ENCODE results near the gene POLA1. TPM values are rescaled to one million over a fixed set of nuclear protein-coding genes. Genes with fewer than 3 reads are reported as not detected.

Gene POLA1
- total and polyA plus RNA-seq, 2 donors, result 3.5 to 21.1 TPM

- H3K4me1 ChIP-seq (ENCODE audit: control insufficient read depth in 2 of 2, insufficient read depth in 2 of 2, low read length in 2 of 2), result no peaks in the 10 kb centered on the region
- no peaks in the 10 kb centered on the region for H3K27me3 ChIP-seq (ENCODE audit: control insufficient read depth in 2 of 2, insufficient read depth in 1 of 2, low read length in 1 of 2)
- H3K36me3 ChIP-seq (ENCODE audit: control insufficient read depth in 2 of 2, insufficient read depth in 2 of 2, low read length in 1 of 2), result peaks cover 7 to 47% of the 10 kb centered on the region in 2 donors
- DNase-seq (ENCODE audit: low read depth in 6 of 9, low spot score in 9 of 9), result no peak
- H3K4me3 ChIP-seq (ENCODE audit: low read length in 2 of 2), result no peak overlapping the region
- WGBS, result 63% methylated on average over 3 of the region's 3 CpGs
- H3K27ac ChIP-seq (ENCODE audit: low read depth in 1 of 2, low read length in 1 of 2), result no peak overlapping the region
- no peaks in the 10 kb centered on the region for H3K9me3 ChIP-seq (ENCODE audit: control insufficient read depth in 2 of 2, insufficient read depth in 1 of 2, low read length in 1 of 2)
These were observed 26.3 kb downstream of the POLA1 start for GRCh38 chrX:24720036-24720435.

- Histone ChIP-seq H3K9me3 (ENCODE audit: control insufficient read depth in 2 of 2, insufficient read depth in 1 of 2, low read length in 1 of 2) (no peaks in the 10 kb centered on the region), H3K4me1 (ENCODE audit: control insufficient read depth in 2 of 2, insufficient read depth in 2 of 2, low read length in 2 of 2) (no peaks in the 10 kb centered on the region), H3K27ac (ENCODE audit: low read depth in 1 of 2, low read length in 1 of 2) (no peak overlapping the region), H3K36me3 (ENCODE audit: control insufficient read depth in 2 of 2, insufficient read depth in 2 of 2, low read length in 1 of 2) (peaks cover 0 to 27% of the 10 kb centered on the region in 2 donors), H3K4me3 (ENCODE audit: low read length in 2 of 2) (no peak overlapping the region), H3K27me3 (ENCODE audit: control insufficient read depth in 2 of 2, insufficient read depth in 1 of 2, low read length in 1 of 2) (no peaks in the 10 kb centered on the region)
- 96% methylated on average over 3 of the region's 3 CpGs for WGBS
- no peak for DNase-seq (ENCODE audit: low read depth in 6 of 9, low spot score in 9 of 9)
These were observed 34.8 kb downstream of the POLA1 start for GRCh38 chrX:24728530-24728929.

GRCh38 chrX:24732766-24733500 lies 39.2 kb downstream of the POLA1 start:
- Histone ChIP-seq H3K9me3 (ENCODE audit: control insufficient read depth in 2 of 2, insufficient read depth in 1 of 2, low read length in 1 of 2) (no peaks in the 10 kb centered on the region), H3K36me3 (ENCODE audit: control insufficient read depth in 2 of 2, insufficient read depth in 2 of 2, low read length in 1 of 2) (peaks cover 0 to 15% of the 10 kb centered on the region in 2 donors), H3K27ac (ENCODE audit: low read depth in 1 of 2, low read length in 1 of 2) (no peak overlapping the region), H3K27me3 (ENCODE audit: control insufficient read depth in 2 of 2, insufficient read depth in 1 of 2, low read length in 1 of 2) (no peaks in the 10 kb centered on the region), H3K4me3 (ENCODE audit: low read length in 2 of 2) (no peak overlapping the region), H3K4me1 (ENCODE audit: control insufficient read depth in 2 of 2, insufficient read depth in 2 of 2, low read length in 2 of 2) (no peaks in the 10 kb centered on the region)
- DNase-seq (ENCODE audit: low read depth in 6 of 9, low spot score in 9 of 9), result peak in 1 of 9 donors; percentile 1
- WGBS, result 96% methylated on average over 6 of the region's 6 CpGs

GRCh38 chrX:24741330-24741729 lies 47.6 kb downstream of the POLA1 start:
- no peak for DNase-seq (ENCODE audit: low read depth in 6 of 9, low spot score in 9 of 9)
- H3K9me3 ChIP-seq (ENCODE audit: control insufficient read depth in 2 of 2, insufficient read depth in 1 of 2, low read length in 1 of 2), result no peaks in the 10 kb centered on the region
- H3K4me1 ChIP-seq (ENCODE audit: control insufficient read depth in 2 of 2, insufficient read depth in 2 of 2, low read length in 2 of 2), result no peaks in the 10 kb centered on the region
- 96% methylated on average over 3 of the region's 3 CpGs for WGBS
- H3K4me3 ChIP-seq (ENCODE audit: low read length in 2 of 2), result no peak overlapping the region
- no peaks in the 10 kb centered on the region for H3K27me3 ChIP-seq (ENCODE audit: control insufficient read depth in 2 of 2, insufficient read depth in 1 of 2, low read length in 1 of 2)
- peaks cover 0 to 5% of the 10 kb centered on the region in 2 donors for H3K36me3 ChIP-seq (ENCODE audit: control insufficient read depth in 2 of 2, insufficient read depth in 2 of 2, low read length in 1 of 2)
- H3K27ac ChIP-seq (ENCODE audit: low read depth in 1 of 2, low read length in 1 of 2), result no peak overlapping the region

- WGBS, result 93% methylated on average over 3 of the region's 3 CpGs
- H3K36me3 ChIP-seq (ENCODE audit: control insufficient read depth in 2 of 2, insufficient read depth in 2 of 2, low read length in 1 of 2), result peaks cover 3 to 14% of the 10 kb centered on the region in 2 donors
- no peak overlapping the region for H3K4me3 ChIP-seq (ENCODE audit: low read length in 2 of 2)
- no peaks in the 10 kb centered on the region for H3K4me1 ChIP-seq (ENCODE audit: control insufficient read depth in 2 of 2, insufficient read depth in 2 of 2, low read length in 2 of 2)
- no peaks in the 10 kb centered on the region for H3K27me3 ChIP-seq (ENCODE audit: control insufficient read depth in 2 of 2, insufficient read depth in 1 of 2, low read length in 1 of 2)
- DNase-seq (ENCODE audit: low read depth in 6 of 9, low spot score in 9 of 9), result no peak
- H3K27ac ChIP-seq (ENCODE audit: low read depth in 1 of 2, low read length in 1 of 2), result no peak overlapping the region
- H3K9me3 ChIP-seq (ENCODE audit: control insufficient read depth in 2 of 2, insufficient read depth in 1 of 2, low read length in 1 of 2), result no peaks in the 10 kb centered on the region
These were observed 54.5 kb downstream of the POLA1 start for GRCh38 chrX:24748196-24748595.

GRCh38 chrX:24759786-24760185 lies 66.1 kb downstream of the POLA1 start:
- Histone ChIP-seq H3K9me3 (ENCODE audit: control insufficient read depth in 2 of 2, insufficient read depth in 1 of 2, low read length in 1 of 2) (no peaks in the 10 kb centered on the region), H3K4me3 (ENCODE audit: low read length in 2 of 2) (no peak overlapping the region), H3K36me3 (ENCODE audit: control insufficient read depth in 2 of 2, insufficient read depth in 2 of 2, low read length in 1 of 2) (peaks cover 0 to 8% of the 10 kb centered on the region in 2 donors), H3K4me1 (ENCODE audit: control insufficient read depth in 2 of 2, insufficient read depth in 2 of 2, low read length in 2 of 2) (no peaks in the 10 kb centered on the region), H3K27me3 (ENCODE audit: control insufficient read depth in 2 of 2, insufficient read depth in 1 of 2, low read length in 1 of 2) (no peaks in the 10 kb centered on the region), H3K27ac (ENCODE audit: low read depth in 1 of 2, low read length in 1 of 2) (no peak overlapping the region)
- 98% methylated on average over 2 of the region's 2 CpGs for WGBS
- DNase-seq (ENCODE audit: low read depth in 6 of 9, low spot score in 9 of 9), result no peak

- H3K27me3 ChIP-seq (ENCODE audit: control insufficient read depth in 2 of 2, insufficient read depth in 1 of 2, low read length in 1 of 2), result no peaks in the 10 kb centered on the region
- no peaks in the 10 kb centered on the region for H3K9me3 ChIP-seq (ENCODE audit: control insufficient read depth in 2 of 2, insufficient read depth in 1 of 2, low read length in 1 of 2)
- 58% methylated on average over 4 of the region's 4 CpGs for WGBS
- no peak overlapping the region for H3K4me3 ChIP-seq (ENCODE audit: low read length in 2 of 2)
- H3K27ac ChIP-seq (ENCODE audit: low read depth in 1 of 2, low read length in 1 of 2), result no peak overlapping the region
- peaks cover 0 to 8% of the 10 kb centered on the region in 2 donors for H3K36me3 ChIP-seq (ENCODE audit: control insufficient read depth in 2 of 2, insufficient read depth in 2 of 2, low read length in 1 of 2)
- DNase-seq (ENCODE audit: low read depth in 6 of 9, low spot score in 9 of 9), result no peak
- H3K4me1 ChIP-seq (ENCODE audit: control insufficient read depth in 2 of 2, insufficient read depth in 2 of 2, low read length in 2 of 2), result no peaks in the 10 kb centered on the region
These were observed 66.8 kb downstream of the POLA1 start for GRCh38 chrX:24760363-24761000.

- Histone ChIP-seq H3K4me3 (ENCODE audit: low read length in 2 of 2) (no peak overlapping the region), H3K4me1 (ENCODE audit: control insufficient read depth in 2 of 2, insufficient read depth in 2 of 2, low read length in 2 of 2) (no peaks in the 10 kb centered on the region), H3K36me3 (ENCODE audit: control insufficient read depth in 2 of 2, insufficient read depth in 2 of 2, low read length in 1 of 2) (peaks cover 0 to 12% of the 10 kb centered on the region in 2 donors), H3K27ac (ENCODE audit: low read depth in 1 of 2, low read length in 1 of 2) (no peak overlapping the region), H3K27me3 (ENCODE audit: control insufficient read depth in 2 of 2, insufficient read depth in 1 of 2, low read length in 1 of 2) (no peaks in the 10 kb centered on the region), H3K9me3 (ENCODE audit: control insufficient read depth in 2 of 2, insufficient read depth in 1 of 2, low read length in 1 of 2) (no peaks in the 10 kb centered on the region)
- DNase-seq (ENCODE audit: low read depth in 6 of 9, low spot score in 9 of 9), result no peak
- 77% methylated on average over 6 of the region's 6 CpGs for WGBS
These were observed 67.6 kb downstream of the POLA1 start for GRCh38 chrX:24761306-24761705.

- no peaks in the 10 kb centered on the region for H3K9me3 ChIP-seq (ENCODE audit: control insufficient read depth in 2 of 2, insufficient read depth in 1 of 2, low read length in 1 of 2)
- DNase-seq (ENCODE audit: low read depth in 6 of 9, low spot score in 9 of 9), result no peak
- 96% methylated on average over 3 of the region's 3 CpGs for WGBS
These were observed 70.3 kb downstream of the POLA1 start for GRCh38 chrX:24763989-24764388.

More at GRCh38 chrX:24763989-24764388, 70.3 kb downstream of the POLA1 start:
- peaks cover 0 to 13% of the 10 kb centered on the region in 2 donors for H3K36me3 ChIP-seq (ENCODE audit: control insufficient read depth in 2 of 2, insufficient read depth in 2 of 2, low read length in 1 of 2)
- H3K4me1 ChIP-seq (ENCODE audit: control insufficient read depth in 2 of 2, insufficient read depth in 2 of 2, low read length in 2 of 2), result no peaks in the 10 kb centered on the region
- no peak overlapping the region for H3K4me3 ChIP-seq (ENCODE audit: low read length in 2 of 2)
- no peak overlapping the region for H3K27ac ChIP-seq (ENCODE audit: low read depth in 1 of 2, low read length in 1 of 2)
- no peaks in the 10 kb centered on the region for H3K27me3 ChIP-seq (ENCODE audit: control insufficient read depth in 2 of 2, insufficient read depth in 1 of 2, low read length in 1 of 2)
